HL-60/S4 (cell line): Measurements from ENCODE around the gene CCDC152.
"Not testable (repeated sequence)": the region's sequence is repeated elsewhere in the genome, so short reads cannot be mapped to it uniquely, and the experiment has no call there.

Source experiments
- in situ Hi-C: fragments of 300-500 bp; cut with MboI; formaldehyde crosslinking; loops from 2 replicates; pipeline ENCODE4 v1.14.3; 2022; ENCODE audit warnings: low sequenced_read_pairs

CCDC152 gene

GRCh38 chr5:42843675-42844292 is 87.2 kb downstream of the CCDC152 start:
- in situ Hi-C loops, result no loop called here

DNA sequence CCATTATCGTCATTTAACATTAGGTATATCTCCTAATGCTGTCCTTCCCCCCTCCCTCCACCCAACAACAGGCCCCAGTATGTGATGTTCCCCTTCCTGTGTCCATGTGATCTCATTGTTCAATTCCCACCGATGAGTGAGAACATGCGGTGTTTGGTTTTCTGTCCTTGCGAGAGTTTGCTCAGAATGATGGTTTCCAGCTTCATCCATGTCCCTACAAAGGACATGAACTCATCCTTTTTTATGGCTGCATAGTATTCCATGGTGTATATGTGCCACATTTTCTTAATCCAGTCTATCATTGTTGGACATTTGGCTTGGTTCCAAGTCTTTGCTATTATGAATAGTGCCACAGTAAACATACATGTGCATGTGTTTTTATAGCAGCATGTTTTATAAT is 87.8 kb downstream of the CCDC152 start:
- in situ Hi-C loops, result not testable (repeated sequence)

- in situ Hi-C loops, result no loop called here
These were observed 91.9 kb downstream of the CCDC152 start for GRCh38 chr5:42848545-42848944.

DNA sequence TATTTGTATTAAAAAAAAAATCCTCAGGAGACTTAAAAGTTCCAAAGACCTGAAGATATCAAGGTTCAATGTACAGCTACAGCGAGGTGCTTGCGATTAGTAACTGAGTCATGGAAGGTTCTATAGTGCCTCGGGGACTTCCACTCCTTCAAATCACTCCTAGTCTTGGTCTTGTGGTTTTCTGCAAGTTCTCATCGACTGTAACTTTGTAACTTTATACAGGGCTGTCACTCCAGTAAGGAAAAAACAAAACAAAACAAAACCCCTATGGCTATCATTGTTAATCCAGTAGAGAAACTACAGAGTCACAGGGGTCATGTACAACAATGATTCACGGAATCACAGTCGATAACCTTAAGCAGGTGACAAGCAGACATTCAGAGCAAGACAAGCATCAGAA is 94.9 kb downstream of the CCDC152 start:
- in situ Hi-C loops, result no loop called here
